Activated CD4-positive, alpha-beta T cell treated with anti-CD3 and anti-CD28 coated beads for 4 hours (primary cell): ENCODE results near the gene CTNNA2.

Source experiments
- DNase-seq, 2 donors: peaks; one replicate each; pipeline ENCODE4 v3.0.0-alpha.2; 2020

The CTNNA2 gene

GRCh38 chr2:79512442-79513401 lies at the start of gene CTNNA2:
CTNNA2 (plus strand) TSS chr2:79513051.
- no peak for DNase-seq

- no peak for DNase-seq
Observed at GRCh38 chr2:79487399-79487798, 25.5 kb upstream of the CTNNA2 start.

GRCh38 chr2:79511320-79511951 lies 1.4 kb upstream of the CTNNA2 start:
- no peak for DNase-seq

GRCh38 chr2:79513711-79514110 lies 860 bp downstream of the CTNNA2 start:
- no peak for DNase-seq

GRCh38 chr2:79529636-79530035 lies 16.8 kb downstream of the CTNNA2 start:
- no peak for DNase-seq

GRCh38 chr2:79530443-79530842 lies 17.6 kb downstream of the CTNNA2 start:
- no peak for DNase-seq

GRCh38 chr2:79547568-79547967 lies 34.7 kb downstream of the CTNNA2 start:
- DNase-seq = no peak

GRCh38 chr2:79552653-79553052 lies 39.8 kb downstream of the CTNNA2 start:
- DNase-seq = no peak

GRCh38 chr2:79554899-79555298 lies 42.0 kb downstream of the CTNNA2 start:
- DNase-seq = no peak

GRCh38 chr2:79564065-79564464 lies 51.2 kb downstream of the CTNNA2 start:
- no peak for DNase-seq

- no peak for DNase-seq
Observed at GRCh38 chr2:79569048-79569447, 56.2 kb downstream of the CTNNA2 start.

- no peak for DNase-seq
Observed at GRCh38 chr2:79573895-79574674, 61.2 kb downstream of the CTNNA2 start.

- DNase-seq = no peak
Observed at GRCh38 chr2:79576451-79576850, 63.6 kb downstream of the CTNNA2 start.

GRCh38 chr2:79578952-79579351 lies 66.1 kb downstream of the CTNNA2 start:
- no peak for DNase-seq

GRCh38 chr2:79580175-79580574 lies 67.3 kb downstream of the CTNNA2 start:
- no peak for DNase-seq

GRCh38 chr2:79585701-79586433 lies 73.0 kb downstream of the CTNNA2 start:
- no peak for DNase-seq

GRCh38 chr2:79591281-79591680 lies 78.4 kb downstream of the CTNNA2 start:
- no peak for DNase-seq

GRCh38 chr2:79593237-79593867 lies 80.5 kb downstream of the CTNNA2 start:
- DNase-seq = no peak

- no peak for DNase-seq
Observed at GRCh38 chr2:79596403-79596802, 83.6 kb downstream of the CTNNA2 start.

GRCh38 chr2:79604748-79605147 lies 91.9 kb downstream of the CTNNA2 start:
- DNase-seq = no peak

GRCh38 chr2:79611448-79612016 lies 98.7 kb downstream of the CTNNA2 start:
- no peak for DNase-seq

GRCh38 chr2:79612999-79613398 lies 100.1 kb downstream of the CTNNA2 start:
- no peak for DNase-seq
